Skeletal muscle satellite cell (primary cell): Measurements from ENCODE around the gene SPPL2B.
"Not testable (repeated sequence)": the region's sequence is repeated elsewhere in the genome, so short reads cannot be mapped to it uniquely, and the experiment has no call there.

Experiments
- H3K27me3 ChIP-seq: 2 replicates; pipeline ENCODE4 v1.7.0; 2013; ENCODE audit warnings: low read length; ENCODE audit not compliant: control insufficient read depth, insufficient read depth
- H3K36me3 ChIP-seq: 2 replicates; pipeline ENCODE4 v1.7.0; 2013; ENCODE audit warnings: mild to moderate bottlenecking, control low read depth, low read length; ENCODE audit not compliant: insufficient read depth
- H3K4me1 ChIP-seq: 2 replicates; pipeline ENCODE4 v1.7.0; 2013; ENCODE audit warnings: low read length; ENCODE audit not compliant: control insufficient read depth, insufficient read depth
- H3K4me2 ChIP-seq: 2 replicates; pipeline ENCODE4 v1.7.0; 2013; ENCODE audit warnings: mild to moderate bottlenecking, low read length
- H3K4me3 ChIP-seq: 2 replicates; pipeline ENCODE4 v1.7.0; 2013; ENCODE audit warnings: low read length
- H3K9ac ChIP-seq: 2 replicates; pipeline ENCODE4 v1.7.0; 2013; ENCODE audit warnings: mild to moderate bottlenecking, low read depth, low read length, moderate library complexity
- H3K9me3 ChIP-seq: replicated peaks from 2 replicates; pipeline ENCODE4 v1.7.0; 2013; ENCODE audit warnings: mild to moderate bottlenecking, control low read depth, low read length

The SPPL2B gene

DNA sequence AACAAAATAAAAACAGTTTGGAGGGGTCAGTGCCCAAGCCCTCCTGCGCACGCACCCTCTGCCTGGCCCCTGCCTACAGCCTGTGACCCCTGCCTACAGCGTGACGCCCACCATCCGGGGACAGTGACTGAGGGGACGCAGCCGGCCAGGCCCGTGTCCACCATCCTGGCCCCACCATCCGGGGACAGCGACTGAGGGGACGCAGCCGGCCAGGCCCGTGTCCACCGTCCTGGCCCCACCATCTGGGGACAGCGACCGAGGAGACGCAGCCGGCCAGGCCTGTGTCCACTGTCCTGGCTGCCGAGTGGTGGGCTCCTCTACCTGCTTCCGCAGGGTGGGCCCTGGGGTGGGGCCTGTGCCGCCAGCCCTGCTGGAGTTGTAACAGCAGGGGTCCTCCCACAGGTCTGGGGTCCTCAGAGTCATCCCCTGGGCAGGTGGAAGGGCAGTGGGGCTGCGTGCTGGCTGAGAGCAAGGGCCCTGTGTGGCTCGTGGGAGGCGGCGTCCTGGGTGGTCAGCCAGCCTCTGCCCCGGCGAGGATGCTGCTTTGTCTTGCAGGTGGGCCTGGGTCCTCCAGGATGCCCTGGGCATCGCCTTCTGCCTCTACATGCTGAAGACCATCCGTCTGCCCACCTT is 14.3 kb downstream of the SPPL2B start:
- H3K9ac ChIP-seq, result no peak overlapping the region
- H3K36me3 ChIP-seq, result peaks cover 6% of the 10 kb centered on the region

DNA sequence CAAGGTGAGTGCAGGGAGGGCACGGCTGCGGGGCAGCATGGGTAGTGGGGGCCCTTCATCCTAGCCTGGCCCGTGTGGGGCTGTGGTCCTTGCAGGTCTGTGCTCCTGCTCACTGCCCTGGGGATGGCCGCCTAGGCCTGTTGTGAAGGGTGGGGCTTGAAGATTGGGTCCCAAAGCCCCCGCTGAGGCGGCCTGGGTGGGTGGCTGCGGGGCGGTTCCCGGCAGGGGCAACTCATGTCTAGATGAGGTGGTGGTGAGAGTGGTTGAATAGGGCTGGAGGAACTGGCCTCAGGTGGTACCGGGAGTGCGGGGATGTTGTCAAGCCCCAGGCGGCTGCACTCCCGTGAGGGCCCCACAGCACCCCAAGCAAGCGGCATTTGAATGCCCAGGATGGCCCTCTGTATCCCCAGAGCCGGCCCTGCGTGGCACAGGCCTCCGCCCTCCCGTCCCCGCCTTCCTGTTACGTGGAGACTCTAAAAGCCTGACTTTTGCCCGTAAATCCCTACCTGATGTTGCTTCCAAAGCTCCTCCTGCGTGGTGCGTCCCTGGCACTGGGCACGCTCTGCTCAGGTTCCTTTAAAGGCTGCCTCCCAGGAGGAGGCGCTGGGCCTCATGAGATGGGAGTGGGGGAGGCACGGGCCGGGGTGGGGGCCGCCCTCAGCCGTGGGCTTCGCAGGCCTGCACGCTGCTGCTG is 15.0 kb downstream of the SPPL2B start:
- Histone ChIP-seq H3K4me3 (no peak overlapping the region), H3K4me1 (no peaks in the 10 kb centered on the region), H3K9me3 (no peaks in the 10 kb centered on the region), H3K27me3 (no peaks in the 10 kb centered on the region), H3K36me3 (peaks cover 6% of the 10 kb centered on the region), H3K4me2 (no peak overlapping the region), H3K9ac (no peak overlapping the region)

More for the DNA sequence above, 14.3 kb downstream of the SPPL2B start:
- Histone ChIP-seq H3K4me2 (no peak overlapping the region), H3K9me3 (no peaks in the 10 kb centered on the region), H3K27me3 (no peaks in the 10 kb centered on the region), H3K4me1 (no peaks in the 10 kb centered on the region), H3K4me3 (no peak overlapping the region)

DNA sequence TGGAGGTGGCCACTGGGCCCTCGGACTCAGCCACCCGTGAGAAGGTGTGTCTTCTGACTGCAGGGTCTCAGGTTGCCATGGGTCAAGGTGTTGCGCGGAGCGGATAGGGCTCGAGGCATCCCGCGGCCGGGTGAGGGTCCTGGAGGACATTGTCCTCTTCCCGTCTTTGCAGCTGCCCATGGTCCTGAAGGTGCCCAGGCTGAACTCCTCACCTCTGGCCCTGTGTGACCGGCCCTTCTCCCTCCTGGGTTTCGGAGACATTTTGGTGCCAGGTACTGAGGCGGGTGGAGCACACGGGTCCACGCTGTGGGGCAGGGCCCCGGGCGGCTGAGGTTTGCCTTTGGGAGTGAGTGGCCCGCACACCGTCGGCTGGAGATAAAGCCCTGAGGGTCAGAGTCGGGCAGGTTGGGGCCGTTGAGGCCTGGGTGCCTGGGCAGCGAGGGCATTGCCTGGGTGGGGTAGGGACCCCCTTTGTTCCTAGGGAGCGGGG is 15.9 kb downstream of the SPPL2B start:
- Histone ChIP-seq H3K4me2 (no peak overlapping the region), H3K27me3 (no peaks in the 10 kb centered on the region), H3K4me1 (no peaks in the 10 kb centered on the region), H3K4me3 (no peak overlapping the region), H3K36me3 (peaks cover 6% of the 10 kb centered on the region), H3K9me3 (no peaks in the 10 kb centered on the region), H3K9ac (no peak overlapping the region)

DNA sequence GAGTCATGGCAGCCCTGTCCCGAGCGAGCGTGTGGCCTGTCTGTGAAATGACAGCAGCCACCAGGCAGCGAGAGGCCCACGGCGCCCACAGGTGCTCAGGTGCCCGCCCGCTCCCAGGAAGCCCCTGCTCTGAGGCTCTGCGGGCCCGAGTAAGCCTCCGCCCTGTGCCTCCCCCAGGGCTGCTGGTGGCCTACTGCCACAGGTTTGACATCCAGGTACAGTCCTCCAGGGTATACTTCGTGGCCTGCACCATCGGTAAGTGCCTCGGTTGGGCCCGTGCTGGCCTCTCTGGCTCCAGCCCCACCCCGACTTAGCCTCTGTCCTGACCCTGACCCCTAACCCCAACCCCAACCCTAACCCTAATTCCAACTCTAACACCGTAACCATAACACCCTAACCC is 16.6 kb downstream of the SPPL2B start:
- Histone ChIP-seq H3K9ac (no peak overlapping the region), H3K9me3 (no peaks in the 10 kb centered on the region), H3K4me2 (no peak overlapping the region), H3K4me1 (no peaks in the 10 kb centered on the region), H3K27me3 (no peaks in the 10 kb centered on the region), H3K36me3 (peaks cover 5% of the 10 kb centered on the region), H3K4me3 (no peak overlapping the region)

DNA sequence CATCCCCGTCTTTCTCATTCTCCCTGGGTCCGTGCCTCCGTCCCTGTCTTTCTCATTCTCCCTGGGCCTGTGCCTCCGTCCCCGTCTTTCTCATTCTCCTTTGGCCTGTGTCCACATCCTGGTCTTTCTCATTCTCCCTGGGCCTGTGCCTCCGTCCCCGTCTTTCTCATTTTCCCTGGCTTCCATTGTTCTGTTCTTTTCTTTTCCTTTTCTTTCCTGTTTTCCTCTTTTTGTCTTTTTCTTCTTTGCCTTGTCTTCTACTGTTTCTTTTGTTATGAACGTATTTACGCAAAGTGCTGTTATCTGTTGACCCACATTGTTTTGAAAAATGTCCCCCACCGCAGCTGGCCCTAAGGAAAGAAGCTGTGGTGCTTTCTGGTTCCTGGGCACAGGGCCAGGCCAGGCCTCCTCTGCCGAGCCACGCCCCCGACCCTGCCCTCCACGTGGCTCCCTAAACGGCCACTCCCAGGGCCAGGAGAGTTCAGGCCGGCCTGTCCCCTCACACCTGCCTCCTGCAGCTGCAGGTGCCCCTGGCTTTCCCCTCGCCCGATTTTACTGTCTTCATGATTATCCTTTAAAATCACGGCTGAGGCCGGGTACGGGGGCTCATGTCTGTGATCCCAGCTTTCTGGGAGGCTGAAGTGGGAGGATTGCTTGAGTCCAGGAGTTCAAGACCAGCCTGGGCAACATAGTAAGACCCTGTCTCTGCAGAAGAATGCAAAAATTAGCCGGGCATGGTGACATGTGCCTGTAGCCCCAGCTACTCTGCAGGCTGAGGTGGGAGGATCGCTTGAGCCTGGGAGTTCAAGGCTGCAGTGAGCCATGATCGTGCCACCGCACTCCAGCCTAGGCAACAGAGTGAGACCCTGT is 17.5 kb downstream of the SPPL2B start:
- Histone ChIP-seq H3K4me1 (no peaks in the 10 kb centered on the region), H3K9ac (no peak overlapping the region), H3K27me3 (no peaks in the 10 kb centered on the region), H3K36me3 (peaks cover 10% of the 10 kb centered on the region), H3K4me2 (no peak overlapping the region), H3K4me3 (no peak overlapping the region), H3K9me3 (no peaks in the 10 kb centered on the region)

DNA sequence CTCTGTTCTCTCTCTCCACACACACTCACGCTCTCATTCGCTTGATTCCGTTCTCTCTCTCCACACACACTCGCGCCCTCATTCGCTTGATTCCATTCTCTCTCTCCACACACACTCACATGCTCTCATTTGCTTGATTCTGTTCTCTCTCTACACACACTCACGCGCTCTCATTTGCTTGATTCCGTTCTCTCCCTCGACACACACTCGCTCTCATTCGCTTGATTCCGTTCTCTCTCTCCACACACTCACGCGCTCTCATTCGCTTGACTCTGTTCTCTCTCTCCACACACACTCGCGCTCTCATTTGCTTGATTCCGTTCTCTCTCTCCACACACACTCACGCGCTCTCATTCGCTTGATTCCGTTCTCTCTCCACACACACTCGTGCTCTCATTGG is 21.3 kb downstream of the SPPL2B start:
- not testable (repeated sequence) for H3K4me3 ChIP-seq

DNA sequence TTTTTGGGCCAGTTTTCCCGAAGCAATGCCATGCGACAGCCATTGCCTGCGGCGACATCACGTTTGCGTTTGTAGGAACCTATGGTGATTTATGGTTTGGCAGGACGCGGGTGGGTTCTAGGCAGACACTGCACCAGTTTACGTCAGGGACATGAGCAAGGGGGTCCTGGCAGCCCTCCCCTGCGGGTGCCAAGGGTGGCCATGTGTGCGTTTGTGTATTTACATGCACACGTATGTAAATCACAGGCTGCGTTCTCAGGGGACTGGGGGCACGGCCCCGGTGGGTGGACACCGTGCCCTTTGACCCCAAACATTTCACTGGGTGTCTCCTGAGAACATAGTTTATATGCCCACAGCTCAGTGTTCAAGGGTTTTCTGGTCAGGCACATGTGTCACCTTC is 22.2 kb downstream of the SPPL2B start:
- Histone ChIP-seq H3K9me3 (no peaks in the 10 kb centered on the region), H3K4me1 (no peaks in the 10 kb centered on the region), H3K36me3 (peaks cover 15% of the 10 kb centered on the region), H3K27me3 (no peaks in the 10 kb centered on the region), H3K9ac (no peak overlapping the region), H3K4me2 (no peak overlapping the region), H3K4me3 (no peak overlapping the region)

More for the DNA sequence above, 21.3 kb downstream of the SPPL2B start:
- not testable (repeated sequence) for H3K4me2 ChIP-seq, H3K9me3 ChIP-seq, H3K27me3 ChIP-seq, H3K4me1 ChIP-seq, H3K9ac ChIP-seq
- H3K36me3 ChIP-seq, result peaks cover 15% of the 10 kb centered on the region

DNA sequence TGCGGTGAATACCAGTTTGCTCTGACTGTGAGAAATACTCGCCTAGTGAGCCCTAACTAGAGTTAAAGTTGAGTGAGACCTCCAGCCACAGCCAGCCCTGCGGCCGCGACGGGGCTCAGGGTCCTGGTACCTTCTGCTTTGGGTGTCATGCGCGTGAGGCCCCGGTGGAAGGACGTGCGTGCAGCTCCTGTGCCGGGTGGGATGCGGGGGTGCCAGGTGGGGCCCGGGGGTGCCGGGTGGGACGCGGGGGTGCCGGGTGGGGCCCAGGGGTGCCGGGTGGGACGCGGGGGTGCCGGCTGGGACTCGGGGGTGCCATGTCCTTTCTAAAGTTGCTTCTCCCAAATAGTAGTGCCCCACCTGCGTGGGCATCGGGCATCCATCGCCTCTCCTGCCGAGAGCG is 23.1 kb downstream of the SPPL2B start:
- H3K9me3 ChIP-seq, result no peaks in the 10 kb centered on the region

DNA sequence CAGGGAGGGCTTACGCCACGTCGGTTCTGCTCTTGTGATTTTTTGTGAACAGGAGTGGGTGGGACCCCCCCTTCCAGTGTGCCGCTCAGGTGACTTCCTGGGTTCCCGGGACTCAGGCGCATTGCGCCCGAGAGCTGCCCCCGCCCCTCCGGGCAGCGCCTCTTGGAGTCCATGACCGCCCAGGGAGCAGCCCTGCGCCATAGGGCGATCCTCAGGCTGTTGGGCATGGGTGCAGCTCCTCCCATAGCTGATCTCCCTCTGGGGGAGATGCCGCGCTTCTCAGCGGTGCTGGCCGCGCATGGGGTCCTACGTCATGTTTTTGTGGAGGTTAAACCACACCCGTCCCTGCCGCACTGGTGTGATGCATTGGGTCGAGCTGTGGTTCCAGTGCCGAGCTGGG is 23.6 kb downstream of the SPPL2B start:
- no peak overlapping the region for H3K4me3 ChIP-seq
- no peaks in the 10 kb centered on the region for H3K9me3 ChIP-seq
- H3K36me3 ChIP-seq, result peaks cover 15% of the 10 kb centered on the region

More for the DNA sequence above, 23.1 kb downstream of the SPPL2B start:
- Histone ChIP-seq H3K4me2 (no peak overlapping the region), H3K4me1 (no peaks in the 10 kb centered on the region), H3K27me3 (no peaks in the 10 kb centered on the region), H3K9ac (no peak overlapping the region), H3K36me3 (peaks cover 15% of the 10 kb centered on the region), H3K4me3 (no peak overlapping the region)

DNA sequence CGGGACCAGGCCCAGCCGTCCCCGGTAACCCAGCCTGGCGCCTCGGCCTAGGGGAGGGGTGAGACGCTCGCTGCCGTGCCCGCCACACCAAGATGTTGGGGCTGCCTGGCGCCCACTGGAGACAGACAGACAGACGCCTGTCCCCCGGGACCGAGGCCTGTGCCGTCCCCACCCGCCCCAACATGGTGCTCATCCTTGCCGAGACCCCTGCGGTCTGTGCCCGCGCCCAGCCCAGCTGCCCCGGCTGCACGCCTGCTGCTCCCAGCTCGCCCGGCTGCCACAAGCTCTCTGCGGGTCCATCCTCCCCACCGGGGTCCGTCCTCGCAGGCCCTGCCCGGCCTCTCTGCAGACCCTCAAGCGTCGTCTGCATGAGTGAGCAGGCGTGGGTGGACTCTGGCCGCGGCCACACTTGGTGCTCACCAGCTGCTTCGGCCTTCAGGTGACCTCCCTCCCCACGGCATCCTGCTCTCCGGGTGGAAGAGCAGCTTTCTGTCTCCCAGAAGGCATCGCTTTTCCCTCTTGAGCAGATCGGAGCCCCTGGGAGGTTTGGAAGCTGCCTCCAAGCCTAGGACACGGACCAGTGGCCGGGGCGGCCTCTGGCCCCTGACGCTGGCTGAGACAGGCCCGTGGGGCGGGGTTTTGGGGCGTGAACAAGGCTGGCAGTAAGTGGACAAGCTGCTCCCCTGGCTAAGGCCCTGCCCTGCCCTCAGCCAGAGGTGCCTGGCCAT is 24.8 kb downstream of the SPPL2B start:
- Histone ChIP-seq H3K4me1 (no peaks in the 10 kb centered on the region), H3K36me3 (peaks cover 15% of the 10 kb centered on the region), H3K9me3 (no peaks in the 10 kb centered on the region), H3K4me2 (no peak overlapping the region), H3K27me3 (peaks cover 1% of the 10 kb centered on the region), H3K9ac (no peak overlapping the region), H3K4me3 (no peak overlapping the region)

More for the DNA sequence above, 23.6 kb downstream of the SPPL2B start:
- Histone ChIP-seq H3K27me3 (no peaks in the 10 kb centered on the region), H3K9ac (no peak overlapping the region), H3K4me2 (no peak overlapping the region), H3K4me1 (no peaks in the 10 kb centered on the region)
